WTC11 (cell line): ENCODE measurements around the gene ETS1. TPM values are rescaled to one million over a fixed set of nuclear protein-coding genes. Genes with fewer than 3 reads are reported as not detected.

Experiments used
- ATAC-seq: fragments of 200-7000 bp; cut with Tn5 transposase; 2 replicates; pipeline ENCODE4 v1.10.0; 2021; ENCODE audit warnings: mild to moderate bottlenecking, moderate library complexity
- CTCF ChIA-PET: fragments of 300-600 bp; sonication (Branson Sonifier 250); formaldehyde crosslinking; loops from one replicate; lab custom pipeline; 2021; ENCODE audit warnings: antibody characterized with exemption; lab: Charles Lee
- POLR2A ChIA-PET: fragments of 350-600 bp; sonication (Branson Sonifier 250); formaldehyde crosslinking; loops from one replicate; lab custom pipeline; 2021; ENCODE audit warnings: antibody characterized with exemption; lab: Charles Lee
- DNase-seq: peaks from one replicate; pipeline ENCODE4 v3.0.0; 2021; ENCODE audit warnings: low spot score
- H3K27ac Mint-ChIP-seq: 2 replicates; pipeline ENCODE4 v1.8.0; 2021; ENCODE audit warnings: mixed read lengths
- H3K27me3 Mint-ChIP-seq: 2 replicates; pipeline ENCODE4 v1.8.0; 2021; ENCODE audit warnings: low read depth, mild to moderate bottlenecking, moderate library complexity, mixed read lengths
- H3K36me3 Mint-ChIP-seq: 2 replicates; pipeline ENCODE4 v1.8.0; 2021; ENCODE audit warnings: mixed read lengths
- H3K4me1 Mint-ChIP-seq: 2 replicates; pipeline ENCODE4 v1.8.0; 2022; ENCODE audit warnings: mixed read lengths
- H3K4me3 Mint-ChIP-seq: 2 replicates; pipeline ENCODE4 v1.8.0; 2021; ENCODE audit warnings: mild to moderate bottlenecking, moderate library complexity, mixed read lengths
- H3K9me3 Mint-ChIP-seq: 2 replicates; pipeline ENCODE4 v1.8.0; 2021; ENCODE audit warnings: mixed read lengths
- ATF1 ChIP-seq: sonication (generic); formaldehyde crosslinking; IDR thresholded peaks from 2 replicates; pipeline ENCODE4 v1.8.1; 2023; ENCODE audit warnings: mild to moderate bottlenecking, moderate library complexity, missing genetic modification reagents
- JAZF1 ChIP-seq: fragments of 250-450 bp; sonication (Bioruptor Pico); IDR thresholded peaks from 2 replicates; pipeline ENCODE4 v1.9.0; 2021; ENCODE audit warnings: moderate library complexity, mild to moderate bottlenecking, inconsistent platforms
- SOX15 ChIP-seq: fragments of 250-450 bp; sonication (Bioruptor Pico); IDR thresholded peaks from 2 replicates; pipeline ENCODE4 v1.9.0; 2021; ENCODE audit warnings: mild to moderate bottlenecking
- TCF7 ChIP-seq: sonication (generic); formaldehyde crosslinking; IDR thresholded peaks from 2 replicates; pipeline ENCODE4 v1.8.0; 2022; ENCODE audit warnings: mild to moderate bottlenecking, low read depth, missing genetic modification reagents, moderate library complexity
- TEAD4 ChIP-seq: sonication (generic); formaldehyde crosslinking; IDR thresholded peaks from 2 replicates; pipeline ENCODE4 v1.8.0; 2022; ENCODE audit warnings: mild to moderate bottlenecking, missing genetic modification reagents
- ZNF219 ChIP-seq: sonication (generic); formaldehyde crosslinking; IDR thresholded peaks from 2 replicates; pipeline ENCODE4 v1.8.0; 2023; ENCODE audit warnings: missing genetic modification reagents, mild to moderate bottlenecking, borderline replicate concordance
- ZNF396 ChIP-seq: fragments of 250-450 bp; sonication (Bioruptor Pico); IDR thresholded peaks from 2 replicates; pipeline ENCODE4 v1.8.0; 2021; ENCODE audit warnings: mild to moderate bottlenecking, moderate library complexity, borderline replicate concordance
- ZNF671 ChIP-seq: fragments of 250-450 bp; sonication (Bioruptor Pico); IDR thresholded peaks from 2 replicates; pipeline ENCODE4 v1.8.0; 2021; ENCODE audit warnings: mild to moderate bottlenecking
- total RNA-seq: library from RNA; stranded (reverse); gene quantifications from 3 replicates; pipeline ENCODE4 v1.2.3, GENCODE V29; 2021
- TF ChIP-seq, protein P1 (sequence below): fragments of 250-450 bp; sonication (Bioruptor Pico); IDR thresholded peaks from 2 replicates; pipeline ENCODE4 v1.9.0; 2021; ENCODE audit warnings: moderate library complexity, mild to moderate bottlenecking, inconsistent platforms, borderline replicate concordance
- TF ChIP-seq, protein P2 (sequence below): fragments of 250-450 bp; sonication (Bioruptor Pico); conservative IDR thresholded peaks from 2 replicates; pipeline ENCODE4 v1.9.0; 2021; ENCODE audit warnings: mild to moderate bottlenecking
- TF ChIP-seq, protein P3 (sequence below): sonication (generic); formaldehyde crosslinking; IDR thresholded peaks from 2 replicates; pipeline ENCODE4 v1.8.0; 2023; ENCODE audit warnings: missing genetic modification reagents, mild to moderate bottlenecking, borderline replicate concordance
- TF ChIP-seq, protein P4 (sequence below): sonication (generic); formaldehyde crosslinking; IDR thresholded peaks from 2 replicates; pipeline ENCODE4 v1.8.1; 2023; ENCODE audit warnings: mild to moderate bottlenecking, moderate library complexity, missing genetic modification reagents
- TF ChIP-seq, protein P5 (sequence below): sonication (generic); formaldehyde crosslinking; IDR thresholded peaks from 2 replicates; pipeline ENCODE4 v1.8.0; 2023; ENCODE audit warnings: mild to moderate bottlenecking, missing genetic modification reagents
- TF ChIP-seq, protein P6 (sequence below): sonication (generic); formaldehyde crosslinking; IDR thresholded peaks from 2 replicates; pipeline ENCODE4 v1.8.1; 2023; ENCODE audit warnings: mild to moderate bottlenecking, missing genetic modification reagents, moderate library complexity
- TF ChIP-seq, protein P7 (sequence below): sonication (generic); formaldehyde crosslinking; IDR thresholded peaks from 2 replicates; pipeline ENCODE4 v1.8.0; 2022; ENCODE audit warnings: mild to moderate bottlenecking, missing genetic modification reagents
- TF ChIP-seq, protein P8 (sequence below): sonication (generic); formaldehyde crosslinking; IDR thresholded peaks from 2 replicates; pipeline ENCODE4 v1.8.1; 2022; ENCODE audit warnings: low read depth, missing genetic modification reagents, borderline replicate concordance

Gene ETS1
- total RNA-seq, 1 experiment from 2014 or later = 33.1 TPM

DNA sequence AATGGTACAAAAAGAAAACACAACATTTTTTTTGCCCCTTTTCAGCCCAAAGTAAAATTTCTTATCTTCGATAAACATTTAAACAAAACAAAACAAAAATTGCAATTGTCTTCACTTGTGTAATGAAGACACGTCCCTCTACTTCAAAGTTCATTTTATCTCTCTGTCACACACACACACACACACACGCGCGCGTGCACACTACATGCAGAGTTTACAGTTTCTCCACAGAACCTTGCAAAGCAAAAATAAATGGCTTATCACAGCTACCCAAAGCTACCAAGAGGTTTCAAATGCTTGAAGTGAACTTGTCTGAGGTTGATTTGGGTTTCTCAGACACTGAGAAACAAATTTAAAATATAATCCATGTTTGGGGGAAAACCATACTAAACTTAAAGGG is 72.3 kb downstream of the ETS1 start:
- ATAC-seq (no peak), DNase-seq (no peak)
- Mint-ChIP-seq H3K27me3 (no peaks in the 10 kb centered on the region), H3K4me3 (no peak overlapping the region), H3K27ac (no peak overlapping the region), H3K9me3 (no peaks in the 10 kb centered on the region), H3K36me3 (no peaks in the 10 kb centered on the region), H3K4me1 (peaks cover 48% of the 10 kb centered on the region)
- POLR2A ChIA-PET = no interaction called here
- CTCF ChIA-PET = no interaction called here
- TF ChIP-seq, protein P1, sequence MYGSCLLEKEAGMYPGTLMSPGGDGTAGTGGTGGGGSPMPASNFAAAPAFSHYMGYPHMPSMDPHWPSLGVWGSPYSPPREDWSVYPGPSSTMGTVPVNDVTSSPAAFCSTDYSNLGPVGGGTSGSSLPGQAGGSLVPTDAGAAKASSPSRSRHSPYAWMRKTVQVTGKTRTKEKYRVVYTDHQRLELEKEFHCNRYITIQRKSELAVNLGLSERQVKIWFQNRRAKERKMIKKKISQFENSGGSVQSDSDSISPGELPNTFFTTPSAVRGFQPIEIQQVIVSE = no peak
- TF ChIP-seq, protein P2, sequence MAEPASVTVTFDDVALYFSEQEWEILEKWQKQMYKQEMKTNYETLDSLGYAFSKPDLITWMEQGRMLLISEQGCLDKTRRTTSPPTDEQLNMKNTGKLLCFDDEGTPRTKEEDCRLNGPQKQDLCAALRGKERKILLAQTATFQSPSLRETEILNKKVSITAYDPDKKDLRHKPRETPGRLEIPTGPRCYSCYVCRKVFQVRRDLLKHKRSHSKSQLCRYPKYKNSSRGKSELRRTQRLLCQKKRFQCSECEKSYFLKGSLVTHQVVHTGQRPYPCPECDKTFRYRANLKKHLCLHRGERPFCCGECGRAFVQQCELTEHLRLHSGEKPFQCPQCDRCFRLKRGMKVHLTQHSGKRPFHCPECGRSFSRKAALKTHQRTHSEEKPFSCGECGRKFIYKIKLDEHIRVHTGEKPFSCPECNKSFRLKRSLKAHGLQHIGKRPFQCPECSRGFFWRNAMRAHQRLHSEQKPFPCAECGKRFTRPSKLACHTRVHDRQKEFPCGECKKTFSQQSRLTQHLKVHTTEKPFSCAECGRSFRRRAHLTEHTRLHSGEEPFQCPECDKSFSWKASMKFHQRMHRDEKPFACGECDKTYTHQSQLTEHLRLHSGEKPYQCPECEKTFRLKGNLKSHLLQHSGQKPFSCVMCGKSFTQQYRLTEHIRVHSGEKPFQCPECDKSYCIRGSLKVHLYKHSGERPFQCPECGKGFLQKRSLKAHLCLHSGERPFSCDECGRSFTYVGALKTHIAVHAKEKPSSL (CRISPR knock-in tag) = no peak
- TF ChIP-seq ZNF219 = no peak
- TF ChIP-seq, protein P3, sequence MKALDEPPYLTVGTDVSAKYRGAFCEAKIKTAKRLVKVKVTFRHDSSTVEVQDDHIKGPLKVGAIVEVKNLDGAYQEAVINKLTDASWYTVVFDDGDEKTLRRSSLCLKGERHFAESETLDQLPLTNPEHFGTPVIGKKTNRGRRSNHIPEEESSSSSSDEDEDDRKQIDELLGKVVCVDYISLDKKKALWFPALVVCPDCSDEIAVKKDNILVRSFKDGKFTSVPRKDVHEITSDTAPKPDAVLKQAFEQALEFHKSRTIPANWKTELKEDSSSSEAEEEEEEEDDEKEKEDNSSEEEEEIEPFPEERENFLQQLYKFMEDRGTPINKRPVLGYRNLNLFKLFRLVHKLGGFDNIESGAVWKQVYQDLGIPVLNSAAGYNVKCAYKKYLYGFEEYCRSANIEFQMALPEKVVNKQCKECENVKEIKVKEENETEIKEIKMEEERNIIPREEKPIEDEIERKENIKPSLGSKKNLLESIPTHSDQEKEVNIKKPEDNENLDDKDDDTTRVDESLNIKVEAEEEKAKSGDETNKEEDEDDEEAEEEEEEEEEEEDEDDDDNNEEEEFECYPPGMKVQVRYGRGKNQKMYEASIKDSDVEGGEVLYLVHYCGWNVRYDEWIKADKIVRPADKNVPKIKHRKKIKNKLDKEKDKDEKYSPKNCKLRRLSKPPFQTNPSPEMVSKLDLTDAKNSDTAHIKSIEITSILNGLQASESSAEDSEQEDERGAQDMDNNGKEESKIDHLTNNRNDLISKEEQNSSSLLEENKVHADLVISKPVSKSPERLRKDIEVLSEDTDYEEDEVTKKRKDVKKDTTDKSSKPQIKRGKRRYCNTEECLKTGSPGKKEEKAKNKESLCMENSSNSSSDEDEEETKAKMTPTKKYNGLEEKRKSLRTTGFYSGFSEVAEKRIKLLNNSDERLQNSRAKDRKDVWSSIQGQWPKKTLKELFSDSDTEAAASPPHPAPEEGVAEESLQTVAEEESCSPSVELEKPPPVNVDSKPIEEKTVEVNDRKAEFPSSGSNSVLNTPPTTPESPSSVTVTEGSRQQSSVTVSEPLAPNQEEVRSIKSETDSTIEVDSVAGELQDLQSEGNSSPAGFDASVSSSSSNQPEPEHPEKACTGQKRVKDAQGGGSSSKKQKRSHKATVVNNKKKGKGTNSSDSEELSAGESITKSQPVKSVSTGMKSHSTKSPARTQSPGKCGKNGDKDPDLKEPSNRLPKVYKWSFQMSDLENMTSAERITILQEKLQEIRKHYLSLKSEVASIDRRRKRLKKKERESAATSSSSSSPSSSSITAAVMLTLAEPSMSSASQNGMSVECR = no peak
- TF ChIP-seq, protein P4, sequence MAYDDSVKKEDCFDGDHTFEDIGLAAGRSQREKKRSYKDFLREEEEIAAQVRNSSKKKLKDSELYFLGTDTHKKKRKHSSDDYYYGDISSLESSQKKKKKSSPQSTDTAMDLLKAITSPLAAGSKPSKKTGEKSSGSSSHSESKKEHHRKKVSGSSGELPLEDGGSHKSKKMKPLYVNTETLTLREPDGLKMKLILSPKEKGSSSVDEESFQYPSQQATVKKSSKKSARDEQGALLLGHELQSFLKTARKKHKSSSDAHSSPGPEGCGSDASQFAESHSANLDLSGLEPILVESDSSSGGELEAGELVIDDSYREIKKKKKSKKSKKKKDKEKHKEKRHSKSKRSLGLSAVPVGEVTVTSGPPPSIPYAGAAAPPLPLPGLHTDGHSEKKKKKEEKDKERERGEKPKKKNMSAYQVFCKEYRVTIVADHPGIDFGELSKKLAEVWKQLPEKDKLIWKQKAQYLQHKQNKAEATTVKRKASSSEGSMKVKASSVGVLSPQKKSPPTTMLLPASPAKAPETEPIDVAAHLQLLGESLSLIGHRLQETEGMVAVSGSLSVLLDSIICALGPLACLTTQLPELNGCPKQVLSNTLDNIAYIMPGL (CRISPR knock-in tag) = no peak
- TF ChIP-seq ZNF671 = no peak
- no peak for TF ChIP-seq JAZF1
- TF ChIP-seq, protein P5, sequence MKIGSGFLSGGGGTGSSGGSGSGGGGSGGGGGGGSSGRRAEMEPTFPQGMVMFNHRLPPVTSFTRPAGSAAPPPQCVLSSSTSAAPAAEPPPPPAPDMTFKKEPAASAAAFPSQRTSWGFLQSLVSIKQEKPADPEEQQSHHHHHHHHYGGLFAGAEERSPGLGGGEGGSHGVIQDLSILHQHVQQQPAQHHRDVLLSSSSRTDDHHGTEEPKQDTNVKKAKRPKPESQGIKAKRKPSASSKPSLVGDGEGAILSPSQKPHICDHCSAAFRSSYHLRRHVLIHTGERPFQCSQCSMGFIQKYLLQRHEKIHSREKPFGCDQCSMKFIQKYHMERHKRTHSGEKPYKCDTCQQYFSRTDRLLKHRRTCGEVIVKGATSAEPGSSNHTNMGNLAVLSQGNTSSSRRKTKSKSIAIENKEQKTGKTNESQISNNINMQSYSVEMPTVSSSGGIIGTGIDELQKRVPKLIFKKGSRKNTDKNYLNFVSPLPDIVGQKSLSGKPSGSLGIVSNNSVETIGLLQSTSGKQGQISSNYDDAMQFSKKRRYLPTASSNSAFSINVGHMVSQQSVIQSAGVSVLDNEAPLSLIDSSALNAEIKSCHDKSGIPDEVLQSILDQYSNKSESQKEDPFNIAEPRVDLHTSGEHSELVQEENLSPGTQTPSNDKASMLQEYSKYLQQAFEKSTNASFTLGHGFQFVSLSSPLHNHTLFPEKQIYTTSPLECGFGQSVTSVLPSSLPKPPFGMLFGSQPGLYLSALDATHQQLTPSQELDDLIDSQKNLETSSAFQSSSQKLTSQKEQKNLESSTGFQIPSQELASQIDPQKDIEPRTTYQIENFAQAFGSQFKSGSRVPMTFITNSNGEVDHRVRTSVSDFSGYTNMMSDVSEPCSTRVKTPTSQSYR = no peak
- no peak for TF ChIP-seq TEAD4 (CRISPR knock-in tag)
- TF ChIP-seq, protein P6, sequence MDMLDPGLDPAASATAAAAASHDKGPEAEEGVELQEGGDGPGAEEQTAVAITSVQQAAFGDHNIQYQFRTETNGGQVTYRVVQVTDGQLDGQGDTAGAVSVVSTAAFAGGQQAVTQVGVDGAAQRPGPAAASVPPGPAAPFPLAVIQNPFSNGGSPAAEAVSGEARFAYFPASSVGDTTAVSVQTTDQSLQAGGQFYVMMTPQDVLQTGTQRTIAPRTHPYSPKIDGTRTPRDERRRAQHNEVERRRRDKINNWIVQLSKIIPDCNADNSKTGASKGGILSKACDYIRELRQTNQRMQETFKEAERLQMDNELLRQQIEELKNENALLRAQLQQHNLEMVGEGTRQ = no peak
- TF ChIP-seq, protein P7, sequence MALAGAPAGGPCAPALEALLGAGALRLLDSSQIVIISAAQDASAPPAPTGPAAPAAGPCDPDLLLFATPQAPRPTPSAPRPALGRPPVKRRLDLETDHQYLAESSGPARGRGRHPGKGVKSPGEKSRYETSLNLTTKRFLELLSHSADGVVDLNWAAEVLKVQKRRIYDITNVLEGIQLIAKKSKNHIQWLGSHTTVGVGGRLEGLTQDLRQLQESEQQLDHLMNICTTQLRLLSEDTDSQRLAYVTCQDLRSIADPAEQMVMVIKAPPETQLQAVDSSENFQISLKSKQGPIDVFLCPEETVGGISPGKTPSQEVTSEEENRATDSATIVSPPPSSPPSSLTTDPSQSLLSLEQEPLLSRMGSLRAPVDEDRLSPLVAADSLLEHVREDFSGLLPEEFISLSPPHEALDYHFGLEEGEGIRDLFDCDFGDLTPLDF (CRISPR knock-in tag) = no peak
- no peak for TF ChIP-seq ZNF396 (CRISPR knock-in tag)
- no peak for TF ChIP-seq TCF7 (CRISPR knock-in tag)
- TF ChIP-seq, protein P8, sequence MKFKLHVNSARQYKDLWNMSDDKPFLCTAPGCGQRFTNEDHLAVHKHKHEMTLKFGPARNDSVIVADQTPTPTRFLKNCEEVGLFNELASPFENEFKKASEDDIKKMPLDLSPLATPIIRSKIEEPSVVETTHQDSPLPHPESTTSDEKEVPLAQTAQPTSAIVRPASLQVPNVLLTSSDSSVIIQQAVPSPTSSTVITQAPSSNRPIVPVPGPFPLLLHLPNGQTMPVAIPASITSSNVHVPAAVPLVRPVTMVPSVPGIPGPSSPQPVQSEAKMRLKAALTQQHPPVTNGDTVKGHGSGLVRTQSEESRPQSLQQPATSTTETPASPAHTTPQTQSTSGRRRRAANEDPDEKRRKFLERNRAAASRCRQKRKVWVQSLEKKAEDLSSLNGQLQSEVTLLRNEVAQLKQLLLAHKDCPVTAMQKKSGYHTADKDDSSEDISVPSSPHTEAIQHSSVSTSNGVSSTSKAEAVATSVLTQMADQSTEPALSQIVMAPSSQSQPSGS = no peak
- no peak for TF ChIP-seq SOX15 (CRISPR knock-in tag)
- TF ChIP-seq ATF1 (CRISPR knock-in tag) = no peak
